ENCODE data around the gene SMAD2. TPM values are rescaled to one million over a fixed set of nuclear protein-coding genes. Genes with fewer than 3 reads are reported as not detected.

The SMAD2 gene
- total RNA-seq, 1 experiment from 2014 or later = 25.5 TPM

DNA sequence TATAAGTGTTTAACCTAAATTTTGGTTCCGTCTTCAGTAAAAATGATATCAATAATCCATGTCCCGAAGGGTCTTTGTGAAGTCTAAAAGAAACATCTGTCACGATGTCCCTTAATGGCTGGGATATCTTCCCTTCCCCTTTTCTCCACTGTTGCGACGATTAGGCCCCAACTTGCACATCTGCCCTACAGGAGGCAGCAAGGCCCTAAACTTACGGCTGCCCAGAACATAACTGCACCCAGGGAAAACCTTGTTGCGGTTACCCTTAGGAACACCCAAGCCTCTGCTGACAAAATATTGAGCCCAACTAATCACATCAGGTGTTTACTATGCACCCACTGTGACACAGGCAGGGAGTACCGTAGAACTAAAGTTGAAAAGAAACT is 1.3 kb upstream of the SMAD2 start:
- H3K9ac ChIP-seq (ENCODE audit: low read length) = peak overlapping the region; percentile 82
- POLR2A ChIA-PET (ENCODE audit: unreplicated experiment) = no interaction called here
- DNase-seq (no peak), ATAC-seq (peak; percentile 6; the same call in 1 of the 2 replicates)
- H2AFZ ChIP-seq (ENCODE audit: low read length) = peak overlapping the region; percentile 53
- H3K4me3 ChIP-seq (ENCODE audit: low read length) = peak overlapping the region; percentile 60
- peaks cover 31% of the 10 kb centered on the region for H3K79me2 ChIP-seq (ENCODE audit: low read length)
- no peaks in the 10 kb centered on the region; the same call in 1 of the 2 replicates for H3K4me1 ChIP-seq (ENCODE audit: insufficient read depth, low read length)
- H3K9me2 ChIP-seq (replicated peaks; ENCODE audit: low read length) = no peaks in the 10 kb centered on the region
- no peaks in the 10 kb centered on the region for H4K20me1 ChIP-seq (ENCODE audit: low read length)
- H3K27me3 ChIP-seq (ENCODE audit: low read length) = no peaks in the 10 kb centered on the region
- H3K9me3 ChIP-seq (ENCODE audit: low read length) = no peaks in the 10 kb centered on the region
- no peaks in the 10 kb centered on the region for H3K36me3 ChIP-seq (ENCODE audit: low read depth, low read length)
- TF ChIP-seq, protein P1, sequence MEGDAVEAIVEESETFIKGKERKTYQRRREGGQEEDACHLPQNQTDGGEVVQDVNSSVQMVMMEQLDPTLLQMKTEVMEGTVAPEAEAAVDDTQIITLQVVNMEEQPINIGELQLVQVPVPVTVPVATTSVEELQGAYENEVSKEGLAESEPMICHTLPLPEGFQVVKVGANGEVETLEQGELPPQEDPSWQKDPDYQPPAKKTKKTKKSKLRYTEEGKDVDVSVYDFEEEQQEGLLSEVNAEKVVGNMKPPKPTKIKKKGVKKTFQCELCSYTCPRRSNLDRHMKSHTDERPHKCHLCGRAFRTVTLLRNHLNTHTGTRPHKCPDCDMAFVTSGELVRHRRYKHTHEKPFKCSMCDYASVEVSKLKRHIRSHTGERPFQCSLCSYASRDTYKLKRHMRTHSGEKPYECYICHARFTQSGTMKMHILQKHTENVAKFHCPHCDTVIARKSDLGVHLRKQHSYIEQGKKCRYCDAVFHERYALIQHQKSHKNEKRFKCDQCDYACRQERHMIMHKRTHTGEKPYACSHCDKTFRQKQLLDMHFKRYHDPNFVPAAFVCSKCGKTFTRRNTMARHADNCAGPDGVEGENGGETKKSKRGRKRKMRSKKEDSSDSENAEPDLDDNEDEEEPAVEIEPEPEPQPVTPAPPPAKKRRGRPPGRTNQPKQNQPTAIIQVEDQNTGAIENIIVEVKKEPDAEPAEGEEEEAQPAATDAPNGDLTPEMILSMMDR (conservative IDR thresholded peaks at IDR 0.05; ENCODE audit: low read depth, low read length) = no peak
- TF ChIP-seq EZH2phosphoT487 (IDR thresholded peaks at IDR 0.05; ENCODE audit: borderline replicate concordance, low read length) (no peak), EZH2 (IDR thresholded peaks at IDR 0.05; ENCODE audit: low read length, unreplicated experiment) (no peak)
- H3K27ac ChIP-seq (ENCODE audit: low read length) = peak overlapping the region; percentile 76
- peak overlapping the region; percentile 79 for H3K4me2 ChIP-seq (ENCODE audit: low read length)
- intact Hi-C loops (cut with micrococcal nuclease) = loop anchor here (1.0 to 5.0 kb wide), 2 partner anchors 71 to 91 kb away; no protein-coding TSS in a partner anchor
- no peaks in the 10 kb centered on the region for H3F3A ChIP-seq (ENCODE audit: low read length, unreplicated experiment)
- CTCF ChIA-PET = no interaction called here
- BruUV-seq (replicated peaks) = TSS peak; percentile 82

- H3F3A ChIP-seq (ENCODE audit: low read length, unreplicated experiment) = no peaks in the 10 kb centered on the region
- H4K20me1 ChIP-seq (ENCODE audit: low read length) = 0 out of 2 replicates have a peak, but pooled peaks cover 2% of the 10 kb centered on the region
- peaks cover 37% of the 10 kb centered on the region for H3K79me2 ChIP-seq (ENCODE audit: low read length)
- H3K36me3 ChIP-seq (ENCODE audit: low read depth, low read length) = no peaks in the 10 kb centered on the region
- peak overlapping the region; percentile 79 for H3K4me2 ChIP-seq (ENCODE audit: low read length)
- H3K9ac ChIP-seq (ENCODE audit: low read length) = peak overlapping the region; percentile 82
- intact Hi-C loops (cut with micrococcal nuclease) = loop anchor here (1.0 to 5.0 kb wide), 3 partner anchors 49 to 91 kb away; no protein-coding TSS in a partner anchor
- no TSS peak for BruUV-seq (replicated peaks)
- DNase-seq = peak; percentile 80
- CTCF ChIA-PET = interaction anchor here (0.6 to 0.7 kb wide), 2 partner anchors 155 to 230 kb away, joined by 3 to 16 read pairs; no protein-coding TSS in a partner anchor
- H3K4me3 ChIP-seq (ENCODE audit: low read length) = peak overlapping the region; percentile 60
- H2AFZ ChIP-seq (ENCODE audit: low read length) = peak overlapping the region; percentile 53
- no peaks in the 10 kb centered on the region for H3K27me3 ChIP-seq (ENCODE audit: low read length)
- peak overlapping the region; percentile 76 for H3K27ac ChIP-seq (ENCODE audit: low read length)
- POLR2A ChIA-PET (ENCODE audit: unreplicated experiment) = interaction anchor here (0.6 to 0.7 kb wide), 5 partner anchors 16 to 1707 kb away, joined by 5 to 13 read pairs (median 8); no protein-coding TSS in a partner anchor
- TF ChIP-seq EZH2 (IDR thresholded peaks at IDR 0.05; ENCODE audit: low read length, unreplicated experiment) (no peak), EZH2phosphoT487 (IDR thresholded peaks at IDR 0.05; ENCODE audit: borderline replicate concordance, low read length) (no peak)
- TF ChIP-seq, protein P1 (conservative IDR thresholded peaks at IDR 0.05; ENCODE audit: low read depth, low read length) = no peak
- peak; percentile 81 for ATAC-seq
- no peaks in the 10 kb centered on the region; the same call in 1 of the 2 replicates for H3K4me1 ChIP-seq (ENCODE audit: insufficient read depth, low read length)
- H3K9me3 ChIP-seq (ENCODE audit: low read length) = no peaks in the 10 kb centered on the region
- H3K9me2 ChIP-seq (replicated peaks; ENCODE audit: low read length) = no peaks in the 10 kb centered on the region
These were observed 665 bp upstream of the SMAD2 start for GRCh38 chr18:47930931-47931717.
